Natural killer cell (primary cell): ENCODE results near the gene RLN1. TPM values are rescaled to one million over a fixed set of nuclear protein-coding genes. Genes with fewer than 3 reads are reported as not detected.
A peak's percentile ranks its signal among the peaks of the same experiment; 100 is the strongest.
"Not testable (repeated sequence)": the region's sequence is repeated elsewhere in the genome, so short reads cannot be mapped to it uniquely, and the experiment has no call there.

Experiments
- ATAC-seq, 3 donors: fragments of 150-1000 bp in 2 of 3; fragments of 200-7000 bp in 1 of 3; cut with Tn5 transposase; 1 replicate in 1 of 3; 2 replicates in 2 of 3; pipeline ENCODE4 v1.10.0; 2021; ENCODE audit warnings: mild to moderate bottlenecking in 2 of 3, moderate library complexity in 2 of 3
- DNase-seq, 2 donors: peaks; one replicate each; pipeline versions ENCODE4 v3.0.0 to v3.0.0-alpha.2; 2013 to 2021; ENCODE audit warnings: mixed read lengths in 1 of 2
- H3K27ac ChIP-seq: one replicate; pipeline ENCODE4 v1.5.1; 2013; ENCODE audit warnings: mild to moderate bottlenecking, low read length
- H3K27me3 ChIP-seq: one replicate; pipeline ENCODE4 v1.6.1; 2013; ENCODE audit warnings: low read length; ENCODE audit not compliant: control insufficient read depth, insufficient read depth
- H3K36me3 ChIP-seq: one replicate; pipeline ENCODE4 v1.6.1; 2013; ENCODE audit warnings: low read length; ENCODE audit not compliant: control insufficient read depth, insufficient read depth
- H3K4me1 ChIP-seq: one replicate; pipeline ENCODE4 v1.6.1; 2013; ENCODE audit warnings: low read length; ENCODE audit not compliant: control insufficient read depth, insufficient read depth
- H3K4me3 ChIP-seq: one replicate; pipeline ENCODE4 v1.5.1; 2013; ENCODE audit warnings: low read length
- H3K9me3 ChIP-seq: one replicate; pipeline ENCODE4 v1.6.1; 2013; ENCODE audit warnings: low read length; ENCODE audit not compliant: control insufficient read depth, insufficient read depth
- H3K27ac Mint-ChIP-seq, 2 donors: one replicate each; pipeline ENCODE4 v1.8.0; 2022; ENCODE audit warnings: mild to moderate bottlenecking in 2 of 2, mixed read lengths in 2 of 2, moderate library complexity in 1 of 2
- H3K27me3 Mint-ChIP-seq, 2 donors: one replicate each; pipeline ENCODE4 v1.8.0; 2022; ENCODE audit warnings: low read depth in 2 of 2, mixed read lengths in 2 of 2
- H3K36me3 Mint-ChIP-seq: one replicate; pipeline ENCODE4 v1.8.0; 2022; ENCODE audit warnings: mixed read lengths
- H3K4me1 Mint-ChIP-seq, 2 donors: one replicate each; pipeline ENCODE4 v1.8.0; 2022; ENCODE audit warnings: mixed read lengths in 2 of 2
- H3K4me3 Mint-ChIP-seq: one replicate; pipeline ENCODE4 v1.8.0; 2022; ENCODE audit warnings: mild to moderate bottlenecking, moderate library complexity, mixed read lengths
- H3K9me3 Mint-ChIP-seq, 2 donors: one replicate each; pipeline ENCODE4 v1.8.0; 2022; ENCODE audit warnings: mixed read lengths in 2 of 2
- whole genome bisulfite sequencing: methylation state at CpG from one replicate; pipeline ENCODE4 v1.1.7; 2013; ENCODE audit warnings: missing lambda C conversion rate; ENCODE audit not compliant: insufficient coverage; 5-methylcytosine and 5-hydroxymethylcytosine counted together
- intact Hi-C: fragments of 100-400 bp; cut with micrococcal nuclease; formaldehyde crosslinking; loops from one replicate; pipeline ENCODE4 v1.14.2; 2022
- total RNA-seq, 4 donors: library from RNA; stranded (reverse); fragments of 120-200 nt in 1 of 4; gene quantifications; one replicate each; pipeline versions ENCODE4 v1.2.3 to v1.2.4, GENCODE V29; 2013 to 2022
- TF ChIP-seq, protein P1 (sequence below): fragments of 200-600 bp; IDR thresholded peaks from one replicate; pipeline ENCODE4 v1.8.0; 2022; ENCODE audit warnings: antibody characterized with exemption

The RLN1 gene
- total RNA-seq, 3 donors from 2014 or later (not counting 1 experiment from before 2014, with no cell fraction given), result 0.43 to 1.9 (median 1.5) TPM

DNA sequence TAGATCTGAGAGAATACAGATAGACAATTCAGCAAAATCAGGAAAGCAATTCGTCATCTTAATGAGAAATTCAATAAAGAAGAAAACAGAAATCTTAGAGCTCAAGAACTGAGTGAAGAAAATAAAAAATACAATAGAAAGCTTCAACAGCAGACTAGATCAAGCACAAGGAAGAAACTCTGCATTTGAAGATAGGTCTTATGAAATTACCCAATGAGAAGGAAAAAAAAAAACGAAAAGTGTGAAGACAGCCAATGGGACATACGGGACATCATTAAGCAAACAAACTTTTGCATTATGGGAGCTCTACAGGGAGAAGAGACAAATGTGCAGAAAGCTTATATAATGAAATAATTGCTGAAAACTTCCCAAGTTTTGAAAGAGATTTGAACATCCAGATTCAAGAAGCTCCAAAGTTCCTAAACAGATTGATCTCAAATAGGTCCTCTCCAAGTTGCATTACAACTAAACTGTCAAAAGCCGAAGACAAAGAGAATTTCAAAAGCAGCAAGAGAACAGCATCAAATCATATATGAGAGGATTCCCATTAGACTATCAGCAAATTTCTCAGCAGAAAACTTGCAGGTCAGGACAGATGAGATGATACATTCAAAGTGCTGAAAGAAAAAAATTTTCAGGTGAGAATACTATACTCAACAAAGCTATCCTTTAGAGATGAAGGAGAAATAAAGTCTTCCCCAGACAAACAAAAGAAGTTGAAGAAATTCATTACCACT, 24.3 kb downstream of the RLN1 start:
- Mint-ChIP-seq H3K27ac (no peak overlapping the region), H3K4me3 (no peak overlapping the region), H3K9me3 (peaks cover 4 to 11% of the 10 kb centered on the region in 2 donors), H3K36me3 (peaks cover 13% of the 10 kb centered on the region), H3K4me1 (no peaks in the 10 kb centered on the region), H3K27me3 (no peaks in the 10 kb centered on the region)
- Histone ChIP-seq H3K27me3 (no peaks in the 10 kb centered on the region), H3K4me3 (no peak overlapping the region), H3K4me1 (no peaks in the 10 kb centered on the region), H3K36me3 (no peaks in the 10 kb centered on the region), H3K9me3 (peaks cover 6% of the 10 kb centered on the region), H3K27ac (no peak overlapping the region)
- TF ChIP-seq, protein P1, sequence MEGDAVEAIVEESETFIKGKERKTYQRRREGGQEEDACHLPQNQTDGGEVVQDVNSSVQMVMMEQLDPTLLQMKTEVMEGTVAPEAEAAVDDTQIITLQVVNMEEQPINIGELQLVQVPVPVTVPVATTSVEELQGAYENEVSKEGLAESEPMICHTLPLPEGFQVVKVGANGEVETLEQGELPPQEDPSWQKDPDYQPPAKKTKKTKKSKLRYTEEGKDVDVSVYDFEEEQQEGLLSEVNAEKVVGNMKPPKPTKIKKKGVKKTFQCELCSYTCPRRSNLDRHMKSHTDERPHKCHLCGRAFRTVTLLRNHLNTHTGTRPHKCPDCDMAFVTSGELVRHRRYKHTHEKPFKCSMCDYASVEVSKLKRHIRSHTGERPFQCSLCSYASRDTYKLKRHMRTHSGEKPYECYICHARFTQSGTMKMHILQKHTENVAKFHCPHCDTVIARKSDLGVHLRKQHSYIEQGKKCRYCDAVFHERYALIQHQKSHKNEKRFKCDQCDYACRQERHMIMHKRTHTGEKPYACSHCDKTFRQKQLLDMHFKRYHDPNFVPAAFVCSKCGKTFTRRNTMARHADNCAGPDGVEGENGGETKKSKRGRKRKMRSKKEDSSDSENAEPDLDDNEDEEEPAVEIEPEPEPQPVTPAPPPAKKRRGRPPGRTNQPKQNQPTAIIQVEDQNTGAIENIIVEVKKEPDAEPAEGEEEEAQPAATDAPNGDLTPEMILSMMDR, result no peak
- no peak for DNase-seq
- no peak for ATAC-seq
- 56% methylated on average over 3 of the region's 4 CpGs for WGBS
- intact Hi-C loops, result no loop called here

DNA sequence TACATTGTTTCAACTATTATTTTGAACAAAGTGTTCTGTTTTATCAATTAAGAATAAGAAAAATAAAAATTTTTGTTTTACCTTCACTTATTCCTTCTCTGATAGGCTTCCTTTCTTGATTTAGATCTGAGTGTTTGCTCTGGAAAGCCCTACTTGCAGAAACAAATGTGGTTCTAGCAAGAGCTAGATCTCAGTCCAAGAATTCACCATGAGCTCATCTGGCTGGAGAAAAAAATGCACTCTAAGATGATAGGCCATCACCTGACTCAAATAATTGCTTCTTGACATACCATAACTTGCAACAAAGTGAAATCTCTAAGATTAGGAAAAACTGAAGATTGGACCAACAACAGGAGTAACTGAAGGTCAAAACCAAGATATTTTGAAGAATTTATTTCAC, 28.8 kb downstream of the RLN1 start:
- intact Hi-C loops, result no loop called here
- Mint-ChIP-seq H3K27ac (no peak overlapping the region), H3K27me3 (no peaks in the 10 kb centered on the region), H3K9me3 (peaks cover 4 to 11% of the 10 kb centered on the region in 2 donors), H3K4me3 (no peak overlapping the region), H3K4me1 (no peaks in the 10 kb centered on the region), H3K36me3 (peaks cover 13% of the 10 kb centered on the region)
- no peak for DNase-seq
- Histone ChIP-seq H3K9me3 (peaks cover 4% of the 10 kb centered on the region), H3K36me3 (no peaks in the 10 kb centered on the region), H3K27me3 (no peaks in the 10 kb centered on the region), H3K4me1 (no peaks in the 10 kb centered on the region), H3K4me3 (no peak overlapping the region), H3K27ac (no peak overlapping the region)
- no peak for ATAC-seq
- TF ChIP-seq, protein P1, result no peak

DNA sequence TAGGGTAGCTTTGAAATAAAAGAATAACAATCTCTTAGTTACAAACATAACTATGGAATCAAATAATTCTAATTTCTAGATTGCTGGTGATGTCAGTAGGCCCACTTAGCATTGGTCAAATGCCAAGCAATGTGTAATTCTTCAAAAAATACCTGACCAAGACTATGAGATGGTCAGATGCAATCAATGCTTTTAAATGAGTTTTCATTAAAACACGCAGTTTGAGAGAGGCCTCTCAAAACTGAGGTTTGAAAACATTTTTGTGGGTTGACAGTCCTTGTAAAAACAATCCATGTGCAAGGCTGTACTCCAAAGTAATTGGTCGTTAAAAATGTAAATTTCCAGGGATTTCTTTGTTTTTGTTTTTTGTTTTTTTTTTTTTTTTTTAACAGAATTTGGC, 33.9 kb downstream of the RLN1 start:
- Mint-ChIP-seq H3K27me3 (no peaks in the 10 kb centered on the region), H3K4me1 (peaks cover 6 to 8% of the 10 kb centered on the region in 2 donors), H3K36me3 (no peaks in the 10 kb centered on the region), H3K27ac (no peak overlapping the region), H3K4me3 (peak overlapping the region; percentile 68), H3K9me3 (no peaks in the 10 kb centered on the region)
- Histone ChIP-seq H3K27ac (no peak overlapping the region), H3K4me1 (peaks cover 6% of the 10 kb centered on the region), H3K4me3 (no peak overlapping the region), H3K9me3 (no peaks in the 10 kb centered on the region), H3K27me3 (no peaks in the 10 kb centered on the region), H3K36me3 (no peaks in the 10 kb centered on the region)
- WGBS, result 88% methylated on average over 2 of the region's 2 CpGs
- ATAC-seq (no peak), DNase-seq (no peak)
- TF ChIP-seq, protein P1, result no peak
- intact Hi-C loops, result no loop called here

DNA sequence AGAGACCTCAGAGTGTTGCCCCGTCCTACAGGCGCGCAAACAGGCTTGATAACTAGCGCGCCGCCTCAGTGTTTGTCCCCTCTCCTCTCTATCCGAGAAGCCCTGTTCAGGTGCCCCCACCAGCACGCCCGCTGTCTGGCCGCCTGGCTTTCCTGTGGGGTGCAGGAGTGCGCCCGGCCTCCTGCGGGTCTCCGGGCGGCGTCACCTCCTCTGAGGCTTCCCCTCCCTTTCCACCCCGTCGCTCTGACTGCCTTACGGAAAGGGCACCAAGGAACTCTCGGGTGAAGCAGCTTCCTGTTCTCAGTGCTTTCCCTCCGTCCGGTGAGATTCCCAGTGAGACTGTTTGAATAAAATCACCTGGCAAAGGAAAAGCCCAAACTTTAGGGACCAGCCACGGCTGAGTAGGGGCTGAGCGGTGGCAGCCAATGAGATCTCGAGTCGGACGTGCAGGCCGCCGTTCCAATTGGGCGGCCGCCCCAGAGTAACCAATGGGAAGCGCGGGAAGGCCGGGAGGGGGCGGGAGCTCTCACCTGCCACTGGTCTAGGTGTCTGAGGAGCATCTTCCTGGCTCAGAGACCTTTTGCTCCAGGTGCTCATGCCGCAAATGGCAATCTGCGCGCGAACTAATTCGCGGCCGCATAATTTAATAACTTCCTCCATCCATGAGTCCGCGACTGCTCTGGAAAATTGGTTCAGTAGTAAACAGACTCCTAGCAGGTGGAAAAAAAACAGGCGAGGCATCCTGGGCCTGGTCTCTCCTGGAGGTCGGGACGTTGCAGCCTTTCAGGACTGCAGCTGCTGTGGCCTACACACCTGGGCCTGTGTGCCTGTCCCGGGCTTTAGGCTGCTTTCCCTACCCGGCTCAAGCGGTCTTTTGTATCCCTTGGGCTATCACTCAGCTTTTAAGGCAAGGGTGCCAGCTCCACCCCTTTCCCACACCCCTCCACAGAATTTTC, 35.6 kb downstream of the RLN1 start, which contains the start of gene RLN2:
RLN2 (minus strand) TSS at position 877 of the 956 bp plus-strand sequence; CDS start at position 741, 136 bp downstream.
- H3K27ac ChIP-seq, H3K27me3 ChIP-seq, H3K9me3 Mint-ChIP-seq, H3K4me1 ChIP-seq, intact Hi-C loops, H3K9me3 ChIP-seq, H3K27me3 Mint-ChIP-seq, H3K36me3 Mint-ChIP-seq, H3K36me3 ChIP-seq, H3K4me1 Mint-ChIP-seq: not testable (repeated sequence)
- DNase-seq, result peak in 1 of 2 donors; percentile 34
- peak; percentile 97 to 99 (median 97) for ATAC-seq
- 28% methylated on average over 15 of the region's 50 CpGs for WGBS
- H3K4me3 ChIP-seq, result peak within 1 kb of the TSS; percentile 18
- Mint-ChIP-seq H3K4me3 (peak within 1 kb of the TSS; percentile 78), H3K27ac (peak within 1 kb of the TSS; percentile 12 to 17)
